Measurements from ENCODE around the gene CLSTN1. TPM values are rescaled to one million over a fixed set of nuclear protein-coding genes. Genes with fewer than 3 reads are reported as not detected.

Gene CLSTN1
- total and polyA plus RNA-seq, 7 donors = 7.3 to 48.7 (median 19.7) TPM

GRCh38 chr1:9680091-9680490 is 143.7 kb downstream of the CLSTN1 start:
- H3K4me3 ChIP-seq = no peak overlapping the region
- H3K9me3 ChIP-seq = no peaks in the 10 kb centered on the region
- no peaks in the 10 kb centered on the region for H3K27me3 ChIP-seq (ENCODE audit: insufficient read depth in 3 of 3, low read length in 2 of 3)
- DNase-seq (no peak), ATAC-seq (no peak)
- no peak overlapping the region for H3K27ac ChIP-seq
- intact Hi-C loops (cut with DNase I) = no loop called here
- H3K4me1 ChIP-seq = no peaks in the 10 kb centered on the region
- 90 to 91% (median 91%) methylated on average over 2 of the region's 2 CpGs for WGBS, 3 donors
- TF ChIP-seq CTCF (IDR thresholded peaks at IDR 0.05) = no peak
- H3K36me3 ChIP-seq (ENCODE audit: insufficient read depth in 1 of 2, low read depth in 1 of 2) = no peaks in the 10 kb centered on the region

Other genes starting within 250 kb of the CLSTN1 start
- 10 to 100 TPM; 15.7 to 37.3 (median 29.0) TPM for gene TMEM201, start 235.1 kb downstream of the CLSTN1 start, total RNA-seq
- 10 to 100 TPM; 20.7 to 26.0 (median 23.2) TPM for gene TMEM201, start 235.1 kb downstream of the CLSTN1 start, polyA plus RNA-seq
- gene PIK3CD, start 172.2 kb downstream of the CLSTN1 start, total RNA-seq = 1 to 10 TPM in 3 of 4 donors, under 1 TPM in 1; 0.93 to 2.5 (median 1.7) TPM
- gene PIK3CD, start 172.2 kb downstream of the CLSTN1 start, polyA plus RNA-seq = under 1 TPM; 0.44 to 0.52 (median 0.48) TPM
- 10 to 100 TPM; 12.7 to 18.5 (median 14.8) TPM for gene CTNNBIP1, start 86.3 kb upstream of the CLSTN1 start, total RNA-seq
- gene CTNNBIP1, start 86.3 kb upstream of the CLSTN1 start, polyA plus RNA-seq = 10 to 100 TPM in 2 of 3 donors, 1 to 10 TPM in 1; 5.9 to 11.9 (median 10.3) TPM
- 10 to 100 TPM; 17.6 to 24.9 (median 21.1) TPM for gene LZIC, start 119.4 kb upstream of the CLSTN1 start, total RNA-seq
- gene LZIC, start 119.4 kb upstream of the CLSTN1 start, polyA plus RNA-seq = 10 to 100 TPM; 17.3 to 37.5 (median 25.0) TPM
- 10 to 100 TPM in 3 of 4 donors, 1 to 10 TPM in 1; 8.0 to 18.2 (median 14.0) TPM for gene NMNAT1, start 119.5 kb upstream of the CLSTN1 start, total RNA-seq
- 10 to 100 TPM in 2 of 3 donors, 1 to 10 TPM in 1; 6.9 to 16.9 (median 10.2) TPM for gene NMNAT1, start 119.5 kb upstream of the CLSTN1 start, polyA plus RNA-seq
- 10 to 100 TPM in 1 of 4 donors, 1 to 10 TPM in 2, under 1 TPM in 1; 0.89 to 13.9 (median 5.4) TPM for gene RBP7, start 173.3 kb upstream of the CLSTN1 start, total RNA-seq
- gene RBP7, start 173.3 kb upstream of the CLSTN1 start, polyA plus RNA-seq = 10 to 100 TPM in 1 of 3 donors, 1 to 10 TPM in 2; 7.0 to 10.4 (median 7.2) TPM
- 10 to 100 TPM; 48.3 to 90.9 (median 60.7) TPM for gene UBE4B, start 209.0 kb upstream of the CLSTN1 start, total RNA-seq
- gene UBE4B, start 209.0 kb upstream of the CLSTN1 start, polyA plus RNA-seq = 10 to 100 TPM; 28.8 to 88.0 (median 29.8) TPM

Measured in psoas muscle (tissue), 8 donors.